GM12891 (cell line): ENCODE results near the gene LYPD3.

Experiments
- PAX5 ChIP-seq: IDR thresholded peaks from 2 replicates; pipeline ENCODE4 v1.6.1; 2011; ENCODE audit warnings: low read length, moderate library complexity, mild to moderate bottlenecking; ENCODE audit not compliant: insufficient read depth, severe bottlenecking
- POLR2A ChIP-seq: IDR thresholded peaks from 2 replicates; pipeline ENCODE4 v1.6.1; 2011; ENCODE audit warnings: low read depth, low read length, control low read depth
- POLR2AphosphoS5 ChIP-seq: IDR thresholded peaks from 2 replicates; pipeline ENCODE4 v1.6.1; 2011; ENCODE audit warnings: low read depth, low read length, control low read depth
- TAF1 ChIP-seq: IDR thresholded peaks from 2 replicates; pipeline ENCODE4 v1.6.1; 2011; ENCODE audit warnings: low read depth, low read length, control low read depth

DNA sequence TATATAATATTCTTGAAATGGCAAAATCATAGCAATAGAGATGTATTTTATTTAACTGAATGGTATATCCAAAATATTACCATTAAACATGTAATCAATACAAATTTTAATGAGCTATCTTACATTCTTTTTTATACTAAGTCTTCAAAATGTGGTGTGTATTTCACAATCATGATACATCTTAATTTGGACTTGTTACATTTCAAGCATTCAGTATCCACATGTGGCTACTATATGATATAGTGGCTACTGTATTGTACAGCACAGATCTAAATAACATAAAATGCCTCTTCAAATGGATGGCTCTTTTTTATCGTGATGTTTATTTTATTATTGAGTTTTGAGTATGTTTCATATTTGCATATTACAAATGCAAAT is 42.7 kb downstream of the LYPD3 start:
- no peak for TF ChIP-seq POLR2AphosphoS5
- TF ChIP-seq PAX5 = no peak
- no peak for TF ChIP-seq TAF1
- no peak for TF ChIP-seq POLR2A
